Breast epithelium (tissue), 3 donors: ENCODE results near the gene ZNF516.

ENCODE experiments used
- POLR2A ChIP-seq: fragments of 450-650 bp; IDR thresholded peaks from one replicate; pipeline ENCODE4 v1.6.1; 2016; ENCODE audit warnings: antibody characterized with exemption, mild to moderate bottlenecking, moderate library complexity
- POLR2AphosphoS5 ChIP-seq, 3 donors: sonication (generic); formaldehyde crosslinking; IDR thresholded peaks; one replicate each; pipeline ENCODE4 v1.6.1; 2017; ENCODE audit warnings: antibody characterized with exemption in 3 of 3
- TF ChIP-seq, protein P1 (sequence below), 3 donors: fragments of 450-650 bp; IDR thresholded peaks; one replicate each; pipeline ENCODE4 v1.5.1; 2016 to 2017; ENCODE audit warnings: antibody characterized with exemption in 3 of 3, mild to moderate bottlenecking in 3 of 3, moderate library complexity in 3 of 3

DNA sequence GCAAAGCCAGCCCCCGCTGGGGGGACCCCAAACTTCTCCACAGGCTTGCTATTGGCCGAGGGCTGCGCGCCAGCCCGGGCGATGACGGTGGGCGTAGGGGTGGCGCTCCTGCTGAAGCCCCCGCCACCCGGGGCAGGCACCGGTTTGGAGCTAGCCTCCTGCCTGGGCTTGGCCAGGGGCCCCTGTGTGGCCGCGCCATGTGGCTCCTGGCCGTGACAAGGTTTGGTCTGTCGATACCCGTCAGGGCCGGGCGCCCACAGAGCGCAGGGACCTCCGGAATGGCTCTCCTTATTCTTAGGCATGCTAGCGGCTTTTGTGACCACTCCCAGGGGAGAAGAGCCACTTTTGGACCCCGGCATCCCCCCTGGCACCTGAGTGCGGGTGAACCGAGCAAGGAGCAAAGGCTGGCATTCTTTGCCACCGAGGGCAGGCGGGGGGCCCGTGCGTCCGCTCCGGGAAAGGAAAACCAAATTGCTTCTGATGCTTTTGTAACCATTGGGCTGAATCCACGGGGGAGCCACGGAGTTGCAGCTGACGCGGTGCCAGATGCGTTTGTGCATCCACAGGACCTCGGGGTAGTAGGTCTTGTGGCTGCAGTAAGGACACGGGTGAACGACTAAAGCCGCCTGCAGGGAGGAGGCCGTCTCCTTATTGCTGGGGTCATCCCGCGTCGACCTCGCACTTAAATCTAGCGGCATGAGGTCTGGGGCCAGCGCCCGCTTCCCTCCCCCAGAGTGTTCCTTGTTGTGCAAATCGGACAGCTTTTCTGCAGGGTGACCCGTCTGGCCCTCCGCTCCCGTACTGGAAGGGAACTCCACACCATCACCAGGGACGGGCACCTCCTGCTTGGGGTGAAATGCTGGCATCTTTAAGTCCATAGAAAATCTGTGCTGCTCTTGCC is 115.6 kb downstream of the ZNF516 start:
- TF ChIP-seq, protein P1, sequence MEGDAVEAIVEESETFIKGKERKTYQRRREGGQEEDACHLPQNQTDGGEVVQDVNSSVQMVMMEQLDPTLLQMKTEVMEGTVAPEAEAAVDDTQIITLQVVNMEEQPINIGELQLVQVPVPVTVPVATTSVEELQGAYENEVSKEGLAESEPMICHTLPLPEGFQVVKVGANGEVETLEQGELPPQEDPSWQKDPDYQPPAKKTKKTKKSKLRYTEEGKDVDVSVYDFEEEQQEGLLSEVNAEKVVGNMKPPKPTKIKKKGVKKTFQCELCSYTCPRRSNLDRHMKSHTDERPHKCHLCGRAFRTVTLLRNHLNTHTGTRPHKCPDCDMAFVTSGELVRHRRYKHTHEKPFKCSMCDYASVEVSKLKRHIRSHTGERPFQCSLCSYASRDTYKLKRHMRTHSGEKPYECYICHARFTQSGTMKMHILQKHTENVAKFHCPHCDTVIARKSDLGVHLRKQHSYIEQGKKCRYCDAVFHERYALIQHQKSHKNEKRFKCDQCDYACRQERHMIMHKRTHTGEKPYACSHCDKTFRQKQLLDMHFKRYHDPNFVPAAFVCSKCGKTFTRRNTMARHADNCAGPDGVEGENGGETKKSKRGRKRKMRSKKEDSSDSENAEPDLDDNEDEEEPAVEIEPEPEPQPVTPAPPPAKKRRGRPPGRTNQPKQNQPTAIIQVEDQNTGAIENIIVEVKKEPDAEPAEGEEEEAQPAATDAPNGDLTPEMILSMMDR (IDR thresholded peaks at IDR 0.05), result no peak
- TF ChIP-seq POLR2AphosphoS5 (IDR thresholded peaks at IDR 0.05), result no peak
- no peak for TF ChIP-seq POLR2A
